GM12892 (cell line): Measurements from ENCODE around the gene DCDC2.
"Not testable (repeated sequence)": the region's sequence is repeated elsewhere in the genome, so short reads cannot be mapped to it uniquely, and the experiment has no call there.

Experiments used
- POLR2A ChIP-seq: IDR thresholded peaks from 2 replicates; pipeline ENCODE4 v1.6.1; 2011; ENCODE audit warnings: low read depth, low read length, control low read depth
- TAF1 ChIP-seq: IDR thresholded peaks from 2 replicates; pipeline ENCODE4 v1.6.1; 2011; ENCODE audit warnings: low read depth, mild to moderate bottlenecking, control low read depth, low read length, borderline replicate concordance

GRCh38 chr6:24400045-24401039, 42.5 kb upstream of the DCDC2 start:
- TF ChIP-seq TAF1, POLR2A: not testable (repeated sequence)
